Stimulated activated CD4-positive, alpha-beta T cell treated with anti-CD3 and anti-CD28 coated beads, TNF-alpha, amount 100 ng/mL, for 1 hour (primary cell): Measurements from ENCODE around the gene GRAP2.

Source experiments
- DNase-seq, 3 donors: peaks; one replicate each; pipeline ENCODE4 v3.0.0-alpha.2; 2020; ENCODE audit warnings: low read depth in 3 of 3, low spot score in 1 of 3

GRAP2 gene

DNA sequence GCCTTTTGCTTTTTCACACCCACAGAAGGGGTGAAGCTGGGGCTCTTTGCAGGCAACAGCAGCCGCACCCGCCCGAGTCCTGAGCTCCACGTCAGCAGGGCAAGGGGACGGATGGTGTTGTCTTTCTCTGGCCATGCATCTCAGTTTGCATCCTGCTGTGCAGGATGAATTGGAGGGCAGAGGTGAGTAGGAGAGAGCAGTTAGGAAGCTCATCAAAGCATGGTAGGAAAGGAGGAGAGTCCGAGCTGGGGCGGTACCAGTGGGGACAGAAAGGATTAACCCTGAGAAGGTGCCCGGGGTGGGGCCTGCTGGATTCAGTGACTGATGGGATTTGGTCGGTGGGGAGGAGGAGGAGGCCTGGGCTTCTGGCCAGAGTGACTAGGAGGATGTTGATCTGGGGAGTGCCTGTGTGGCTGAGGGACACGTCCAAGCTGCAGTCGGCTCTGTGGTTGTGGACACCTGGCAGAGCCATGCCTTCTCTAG lies 108.4 kb downstream of the GRAP2 start:
- DNase-seq = no peak

GRCh38 chr22:40009951-40010671 lies 109.2 kb downstream of the GRAP2 start:
- DNase-seq = peak in 1 of 3 donors; percentile 5

- no peak for DNase-seq
These were observed 109.9 kb downstream of the GRAP2 start for GRCh38 chr22:40010746-40011145.

DNA sequence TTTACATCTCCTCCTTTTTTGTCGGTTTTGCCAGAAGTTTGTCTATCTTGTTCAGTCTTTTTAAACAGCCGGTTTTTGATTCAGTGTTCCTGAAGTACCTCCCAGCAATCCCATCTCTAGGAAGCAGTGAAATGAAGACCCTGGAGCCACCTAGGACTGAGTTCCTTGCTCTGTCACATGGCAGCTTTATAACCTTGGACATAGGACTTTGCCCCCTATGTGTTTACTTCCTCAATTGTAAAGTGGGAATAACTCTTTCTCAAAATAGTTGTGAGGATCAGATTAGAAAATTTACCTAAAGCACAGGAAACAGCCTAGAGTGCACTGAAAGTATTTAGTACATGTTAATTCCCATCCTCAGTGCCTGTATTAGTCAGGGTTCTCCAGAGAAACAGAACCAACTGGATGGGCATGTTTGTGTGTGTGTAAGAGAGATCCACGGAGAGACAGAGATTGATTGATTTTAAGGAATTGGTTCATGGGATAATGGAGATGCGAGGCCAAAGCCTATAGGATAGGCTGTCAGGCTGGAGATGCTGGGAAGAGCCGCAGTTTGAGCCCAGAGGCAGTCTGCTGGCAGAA lies 113.9 kb downstream of the GRAP2 start:
- DNase-seq = no peak

- DNase-seq = no peak
These were observed 114.6 kb downstream of the GRAP2 start for GRCh38 chr22:40015358-40015976.

- DNase-seq = no peak
These were observed 117.2 kb downstream of the GRAP2 start for GRCh38 chr22:40018051-40018450.

DNA sequence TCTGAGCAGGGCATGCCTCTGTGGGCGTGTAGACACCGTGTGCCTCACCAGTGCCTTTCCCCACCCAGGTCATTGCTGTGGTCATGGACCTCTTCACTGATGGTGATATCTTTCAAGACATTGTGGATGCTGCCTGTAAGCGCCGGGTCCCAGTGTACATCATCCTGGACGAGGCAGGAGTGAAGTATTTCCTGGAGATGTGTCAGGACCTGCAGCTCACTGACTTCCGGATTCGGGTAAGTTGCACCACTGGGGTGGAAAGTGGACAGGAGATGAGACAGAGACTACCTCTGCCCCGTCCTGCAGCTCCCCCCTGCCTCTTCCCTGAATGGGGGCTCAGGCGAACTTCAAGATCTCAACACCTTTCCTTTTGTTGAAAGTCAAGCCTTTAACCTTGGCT lies 118.2 kb downstream of the GRAP2 start:
- DNase-seq = no peak

- DNase-seq = no peak
These were observed 120.1 kb downstream of the GRAP2 start for GRCh38 chr22:40020956-40021355.

GRCh38 chr22:40021401-40022000 lies 120.6 kb downstream of the GRAP2 start:
- DNase-seq = no peak

DNA sequence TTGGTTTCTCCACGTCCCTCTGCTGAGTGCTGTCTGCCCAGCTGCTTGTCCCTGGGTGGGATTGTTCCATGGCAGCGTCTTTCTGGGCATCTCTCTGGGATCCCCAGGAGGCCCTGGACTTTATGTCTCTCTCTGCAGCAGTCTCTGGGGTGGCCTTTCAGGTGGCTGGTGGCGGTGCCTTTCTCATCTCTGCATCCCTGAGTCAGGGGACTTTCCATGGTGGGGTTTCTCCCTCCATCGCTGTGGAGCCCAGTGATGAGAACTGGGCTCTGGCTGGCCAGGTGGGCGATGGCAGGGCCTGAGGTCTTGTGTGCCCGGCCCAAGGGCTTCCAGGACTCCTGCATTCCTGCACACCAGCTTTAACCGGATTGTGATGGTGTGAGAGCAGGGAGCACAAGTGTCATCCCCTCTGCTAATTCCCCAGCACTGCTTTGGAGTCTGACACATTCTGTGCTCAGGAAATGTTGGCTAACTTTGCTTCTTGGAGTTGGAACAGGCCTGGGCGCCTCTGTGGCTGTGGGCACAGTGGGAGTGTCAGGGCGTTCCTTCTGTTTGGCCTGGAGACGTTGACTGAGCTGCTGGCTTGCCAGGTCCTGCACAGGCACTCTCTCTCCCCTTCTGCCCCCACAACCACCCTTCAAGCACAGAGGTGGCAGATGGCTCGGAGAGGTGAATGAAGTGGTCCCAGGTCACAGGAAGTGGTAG lies 121.8 kb downstream of the GRAP2 start:
- no peak for DNase-seq
